H9 (cell line): ENCODE results near the gene KRT77. TPM values are rescaled to one million over a fixed set of nuclear protein-coding genes. Genes with fewer than 3 reads are reported as not detected.

Experiments used
- DNase-seq: peaks from one replicate; pipeline ENCODE4 v3.0.0-alpha.2; 2017
- H2AFZ ChIP-seq: one replicate; pipeline ENCODE4 v1.6.1; 2013; ENCODE audit warnings: mild to moderate bottlenecking, low read length, control low read depth, moderate library complexity
- H2AK5ac ChIP-seq: 2 replicates; pipeline ENCODE4 v1.6.1; 2013; ENCODE audit warnings: low read length, control low read depth, mixed read lengths; ENCODE audit not compliant: insufficient read length
- H2BK120ac ChIP-seq: one replicate; pipeline ENCODE4 v1.6.1; 2013; ENCODE audit warnings: low read depth, mild to moderate bottlenecking, low read length, control low read depth, inconsistent platforms; ENCODE audit not compliant: poor library complexity, severe bottlenecking
- H2BK12ac ChIP-seq: 2 replicates; pipeline ENCODE4 v1.6.1; 2013; ENCODE audit warnings: low read length, control low read depth, mixed read lengths, low read depth; ENCODE audit not compliant: insufficient read length
- H2BK15ac ChIP-seq: 2 replicates; pipeline ENCODE4 v1.6.1; 2013; ENCODE audit warnings: low read depth, low read length, control low read depth
- H2BK20ac ChIP-seq: one replicate; pipeline ENCODE4 v1.6.1; 2013; ENCODE audit warnings: low read depth, mild to moderate bottlenecking, low read length, control low read depth, inconsistent platforms; ENCODE audit not compliant: poor library complexity, severe bottlenecking
- H2BK5ac ChIP-seq: 2 replicates; pipeline ENCODE4 v1.6.1; 2013; ENCODE audit warnings: low read length, control low read depth, mixed read lengths; ENCODE audit not compliant: insufficient read length
- H3K14ac ChIP-seq: 2 replicates; pipeline ENCODE4 v1.6.1; 2013; ENCODE audit warnings: low read length, control low read depth; ENCODE audit not compliant: insufficient read depth
- H3K18ac ChIP-seq: 2 replicates; pipeline ENCODE4 v1.6.1; 2013; ENCODE audit warnings: low read depth, mild to moderate bottlenecking, mixed read lengths, low read length, control low read depth; ENCODE audit not compliant: insufficient read length
- H3K23ac ChIP-seq: 2 replicates; pipeline ENCODE4 v1.6.1; 2013; ENCODE audit warnings: low read length, control low read depth, mixed read lengths, low read depth; ENCODE audit not compliant: insufficient read length
- H3K23me2 ChIP-seq: 2 replicates; pipeline ENCODE4 v1.6.1; 2013; ENCODE audit warnings: low read depth, mild to moderate bottlenecking, mixed read lengths, low read length, control low read depth; ENCODE audit not compliant: insufficient read length, poor library complexity, severe bottlenecking
- H3K27ac ChIP-seq: 2 replicates; pipeline ENCODE4 v1.5.1; 2013; ENCODE audit warnings: low read length, control low read depth, mixed read lengths, low read depth; ENCODE audit not compliant: insufficient read length
- H3K27me3 ChIP-seq: 2 replicates; pipeline ENCODE4 v1.6.1; 2013; ENCODE audit warnings: low read length, control low read depth, inconsistent platforms; ENCODE audit not compliant: insufficient read depth
- H3K4ac ChIP-seq: 2 replicates; pipeline ENCODE4 v1.6.1; 2013; ENCODE audit warnings: low read depth, mild to moderate bottlenecking, control low read depth, inconsistent platforms, low read length, moderate library complexity
- H3K4me1 ChIP-seq: 2 replicates; pipeline ENCODE4 v1.6.1; 2013; ENCODE audit warnings: low read length, control low read depth, inconsistent platforms; ENCODE audit not compliant: insufficient read depth
- H3K4me2 ChIP-seq: 2 replicates; pipeline ENCODE4 v1.6.1; 2013; ENCODE audit warnings: low read length, control low read depth, mixed read lengths; ENCODE audit not compliant: insufficient read length, insufficient read depth
- H3K56ac ChIP-seq: 2 replicates; pipeline ENCODE4 v1.6.1; 2013; ENCODE audit warnings: low read depth, mild to moderate bottlenecking, mixed read lengths, low read length, control low read depth; ENCODE audit not compliant: insufficient read length
- H3K79me1 ChIP-seq: 2 replicates; pipeline ENCODE4 v1.6.1; 2013; ENCODE audit warnings: low read depth, mild to moderate bottlenecking, moderate library complexity, low read length, control low read depth, inconsistent platforms; ENCODE audit not compliant: insufficient read depth, poor library complexity, severe bottlenecking
- H3K79me2 ChIP-seq: 2 replicates; pipeline ENCODE4 v1.6.1; 2013; ENCODE audit warnings: low read length, control low read depth, inconsistent platforms; ENCODE audit not compliant: insufficient read depth
- H3K9ac ChIP-seq: 2 replicates; pipeline ENCODE4 v1.6.1; 2013; ENCODE audit warnings: low read length, control low read depth, mixed read lengths; ENCODE audit not compliant: insufficient read length; ENCODE audit errors: extremely low read depth
- H3K9me3 ChIP-seq: one replicate; pipeline ENCODE4 v1.6.1; 2013; ENCODE audit warnings: low read depth, low read length, inconsistent platforms; ENCODE audit not compliant: control insufficient read depth
- H3T11ph ChIP-seq: one replicate; pipeline ENCODE4 v1.6.1; 2013; ENCODE audit warnings: mild to moderate bottlenecking, low read length, control low read depth, inconsistent platforms
- H4K20me1 ChIP-seq: one replicate; pipeline ENCODE4 v1.6.1; 2013; ENCODE audit not compliant: control insufficient read depth, insufficient read length, insufficient read depth
- H4K5ac ChIP-seq: 2 replicates; pipeline ENCODE4 v1.6.1; 2013; ENCODE audit warnings: low read depth, mild to moderate bottlenecking, mixed read lengths, low read length, control low read depth; ENCODE audit not compliant: insufficient read length
- H4K8ac ChIP-seq: replicated peaks from 2 replicates; pipeline ENCODE4 v1.6.1; 2013; ENCODE audit warnings: low read length, control low read depth, mixed read lengths, low read depth; ENCODE audit not compliant: insufficient read length
- H4K91ac ChIP-seq: 2 replicates; pipeline ENCODE4 v1.6.1; 2013; ENCODE audit warnings: low read depth, mild to moderate bottlenecking, moderate library complexity, mixed read lengths, low read length, control low read depth; ENCODE audit not compliant: insufficient read length
- H3K27ac Mint-ChIP-seq, 3 experiments: 2 replicates in 2 of 3; 3 replicates in 1 of 3; pipeline ENCODE4 v1.8.0; 2020 to 2021; ENCODE audit warnings: mixed read lengths in 3 of 3, mild to moderate bottlenecking in 1 of 3, moderate library complexity in 1 of 3
- H3K27me3 Mint-ChIP-seq: 2 replicates; pipeline ENCODE4 v1.8.0; 2021; ENCODE audit warnings: low read depth, mild to moderate bottlenecking, moderate library complexity, mixed read lengths
- H3K36me3 Mint-ChIP-seq, 3 experiments: 2 replicates in 2 of 3; 3 replicates in 1 of 3; pipeline ENCODE4 v1.8.0; 2020 to 2021; ENCODE audit warnings: low read depth in 3 of 3, mixed read lengths in 3 of 3; ENCODE audit not compliant: insufficient read depth in 1 of 3
- H3K4me1 Mint-ChIP-seq, 2 experiments: 2 replicates each; pipeline ENCODE4 v1.8.0; 2020; ENCODE audit warnings: mixed read lengths in 2 of 2
- H3K4me3 Mint-ChIP-seq, 2 experiments: 2 replicates in 1 of 2; 3 replicates in 1 of 2; pipeline ENCODE4 v1.8.0; 2020 to 2021; ENCODE audit warnings: mild to moderate bottlenecking in 2 of 2, mixed read lengths in 2 of 2, moderate library complexity in 1 of 2
- H3K9me3 Mint-ChIP-seq, 2 experiments: 2 replicates in 1 of 2; 3 replicates in 1 of 2; pipeline ENCODE4 v1.8.0; 2020; ENCODE audit warnings: mild to moderate bottlenecking in 2 of 2, mixed read lengths in 2 of 2, moderate library complexity in 1 of 2
- CTCF ChIP-seq: fragments of 200-600 bp; sonication (generic); conservative IDR thresholded peaks from 3 replicates; pipeline ENCODE4 v1.8.0; 2021; ENCODE audit warnings: antibody characterized with exemption, mild to moderate bottlenecking
- WGBS: extraction: QIAGEN DNeasy Blood & Tissue Kit; methylation state at CpG from one replicate; pipeline ENCODE4 v1.1.7; 2013; ENCODE audit warnings: missing lambda C conversion rate, low lambda C conversion rate, mixed read lengths; ENCODE audit not compliant: insufficient read length; ENCODE audit errors: extremely low coverage; 5-methylcytosine and 5-hydroxymethylcytosine counted together
- total RNA-seq: library from RNA; stranded (reverse); gene quantifications from 2 replicates; pipeline ENCODE4 v1.2.1, GENCODE V29; 2021

KRT77 gene
- total RNA-seq, 1 experiment from 2014 or later = not detected

- Histone ChIP-seq H3K23me2 (no peaks in the 10 kb centered on the region), H4K91ac (no peak overlapping the region), H2AFZ (no peak overlapping the region), H4K5ac (no peak overlapping the region), H3K4me1 (no peaks in the 10 kb centered on the region), H3K79me2 (no peaks in the 10 kb centered on the region), H3K9ac (no peak overlapping the region), H4K8ac (no peak overlapping the region), H2BK20ac (no peak overlapping the region), H3K14ac (no peak overlapping the region), H3T11ph (no peak overlapping the region), H4K20me1 (no peaks in the 10 kb centered on the region), H2AK5ac (no peak overlapping the region), H2BK5ac (no peak overlapping the region), H3K27ac (no peak overlapping the region), H3K4me2 (no peak overlapping the region), H3K56ac (no peak overlapping the region), H3K4ac (no peak overlapping the region), H2BK120ac (no peak overlapping the region), H3K23ac (no peak overlapping the region), H3K27me3 (no peaks in the 10 kb centered on the region), H3K9me3 (no peaks in the 10 kb centered on the region), H3K18ac (no peak overlapping the region), H2BK12ac (no peak overlapping the region), H3K79me1 (no peaks in the 10 kb centered on the region), H2BK15ac (no peak overlapping the region)
- Mint-ChIP-seq H3K9me3 (no peaks in the 10 kb centered on the region), H3K36me3 (no peaks in the 10 kb centered on the region), H3K27ac (no peak overlapping the region), H3K4me1 (peaks cover 0 to 2% of the 10 kb centered on the region in 2 experiments; a peak in 1 of 4 replicates), H3K4me3 (no peak overlapping the region), H3K27me3 (peaks cover 27% of the 10 kb centered on the region)
- peak; percentile 19 for DNase-seq
- no peak for TF ChIP-seq CTCF
- WGBS = no CpG with 5 or more reads among the region's 4 CpGs
These were observed 57.3 kb downstream of the KRT77 start for GRCh38 chr12:52645982-52646381.
